ENCODE data around the gene AUNIP.

- TF ChIP-seq CTCF (IDR thresholded peaks at IDR 0.05) (no peak), ZFX (IDR thresholded peaks at IDR 0.05; ENCODE audit: borderline replicate concordance) (no peak)
Measured at GRCh38 chr1:25799352-25799934, 59.8 kb downstream of the AUNIP start.
